Epithelial cell of esophagus (primary cell): ENCODE results near the gene ALS2CL.

Source experiments
- DNase-seq: peaks from one replicate; pipeline ENCODE4 v3.0.0; 2010; ENCODE audit warnings: low read depth
- H3K4me3 ChIP-seq: 2 replicates; pipeline ENCODE4 v1.5.1; 2011; ENCODE audit warnings: mild to moderate bottlenecking, low read length, control low read depth
- CTCF ChIP-seq: IDR thresholded peaks from 2 replicates; pipeline ENCODE4 v1.5.1; 2011; ENCODE audit warnings: low read depth, mild to moderate bottlenecking, low read length, control low read depth, inconsistent platforms; ENCODE audit not compliant: insufficient read depth; ENCODE audit errors: missing control alignments

Gene ALS2CL

GRCh38 chr3:46639221-46639620 is 54.3 kb downstream of the ALS2CL start:
- no peak for TF ChIP-seq CTCF
- no peak overlapping the region for H3K4me3 ChIP-seq
- no peak for DNase-seq

- no peak for DNase-seq
- no peak overlapping the region for H3K4me3 ChIP-seq
- no peak for TF ChIP-seq CTCF
Observed at GRCh38 chr3:46634856-46635255, 58.6 kb downstream of the ALS2CL start.

GRCh38 chr3:46632792-46633191 is 60.7 kb downstream of the ALS2CL start:
- no peak for DNase-seq
- H3K4me3 ChIP-seq: no peak overlapping the region
- TF ChIP-seq CTCF: no peak

- peak; percentile 80 for TF ChIP-seq CTCF
- DNase-seq: peak; percentile 79
- peak overlapping the region; percentile 24 for H3K4me3 ChIP-seq
Observed at GRCh38 chr3:46629551-46630517, 63.6 kb downstream of the ALS2CL start.

GRCh38 chr3:46628901-46629369 is 64.5 kb downstream of the ALS2CL start:
- no peak for DNase-seq
- no peak for TF ChIP-seq CTCF
- no peak overlapping the region for H3K4me3 ChIP-seq

- DNase-seq: no peak
- no peak overlapping the region for H3K4me3 ChIP-seq
- TF ChIP-seq CTCF: no peak
Observed at GRCh38 chr3:46627078-46627477, 66.4 kb downstream of the ALS2CL start.
